Right lobe of liver (tissue), 6 donors: ENCODE results near the gene MAPKAPK2. TPM values are rescaled to one million over a fixed set of nuclear protein-coding genes. Genes with fewer than 3 reads are reported as not detected.

Experiments used
- ATAC-seq, 4 donors: fragments of 200-7000 bp; cut with Tn5 transposase; one replicate each; pipeline ENCODE4 v1.9.1; 2020; ENCODE audit warnings: mild to moderate bottlenecking in 4 of 4, moderate library complexity in 4 of 4
- DNase-seq, 3 donors: peaks; one replicate each; pipeline ENCODE4 v3.0.0-alpha.2; 2020
- H3K27ac ChIP-seq, 3 donors: fragments of 200-600 bp; one replicate each; pipeline ENCODE4 v1.8.0; 2022
- H3K27me3 ChIP-seq, 2 donors: fragments of 200-600 bp; one replicate each; pipeline ENCODE4 v1.8.0; 2022
- H3K36me3 ChIP-seq, 4 donors: fragments of 200-600 bp; sonication (generic) in 1 of 4; one replicate each; pipeline versions ENCODE4 v1.5.1 to v1.8.0; 2017 to 2022; ENCODE audit warnings: control low read depth in 1 of 4
- H3K4me1 ChIP-seq, 4 donors: fragments of 200-600 bp; sonication (generic) in 1 of 4; one replicate each; pipeline versions ENCODE4 v1.5.1 to v1.8.0; 2017 to 2022; ENCODE audit warnings: control low read depth in 1 of 4
- H3K4me3 ChIP-seq, 3 donors: fragments of 200-600 bp; one replicate each; pipeline ENCODE4 v1.8.0; 2022
- H3K9me3 ChIP-seq, 4 donors: fragments of 200-600 bp; sonication (generic) in 1 of 4; one replicate each; pipeline versions ENCODE4 v1.5.1 to v1.8.0; 2017 to 2022; ENCODE audit warnings: control low read depth in 1 of 4
- CTCF ChIP-seq, 4 donors: fragments of 200-600 bp in 3 of 4; fragments of 450-650 bp in 1 of 4; IDR thresholded peaks; one replicate each; pipeline versions ENCODE4 v1.5.1 to v1.8.0; 2016 to 2022; ENCODE audit warnings: antibody characterized with exemption in 4 of 4, mild to moderate bottlenecking in 2 of 4
- POLR2A ChIP-seq: fragments of 450-650 bp; IDR thresholded peaks from one replicate; pipeline ENCODE4 v1.6.1; 2017; ENCODE audit warnings: antibody characterized with exemption, mild to moderate bottlenecking
- WGBS: methylation state at CpG from one replicate; pipeline ENCODE4 v1.1.6; 2018; ENCODE audit warnings: low coverage, low lambda C conversion rate; ENCODE audit not compliant: insufficient coverage; ENCODE audit errors: missing lambda C conversion rate; 5-methylcytosine and 5-hydroxymethylcytosine counted together
- intact Hi-C, 2 donors: fragments of 100-400 bp; cut with DNase I; formaldehyde crosslinking; loops; one replicate each; pipeline versions ENCODE4 v1.11.2 to v1.14.1; 2022
- total RNA-seq, 6 experiments: library from RNA; depleted of rRNA in 2 of 6; stranded (reverse); fragments of >200 nt in 2 of 6; fragmentation: NEBNext Ultra II Directional in 3 of 6; extraction: Animal tissue kit (Norgen Biotek cat#: 25700) in 3 of 6; gene quantifications; one replicate each; pipeline versions ENCODE4 v1.1.0 to v1.2.4, GENCODE V29; 2016 to 2023
- donor health status: DM: no; HTN: yes; CAD: no.
- donor health status: DM: no; HTN: no; CAD: no.
- donor health status: DM: no; HTN: no; CAD: no.
- donor health status: DM: no; HTN: yes; CAD: no.
- donor health status: DM: no; HTN: yes; CAD: no.

MAPKAPK2 gene
- total RNA-seq, 6 experiments from 2014 or later = 25.6 to 46.6 (median 34.0) TPM

- peak in 3 of 4 donors; percentile 7 to 34 (median 22) for ATAC-seq
- TF ChIP-seq CTCF (IDR thresholded peaks at IDR 0.05) (peak; percentile 35 to 60 (median 50)), POLR2A (no peak)
- DNase-seq = peak in 1 of 3 donors; percentile 51
- peaks cover 0 to 60% (median 24%) of the 10 kb centered on the region in 4 donors for H3K4me1 ChIP-seq
- no peaks in the 10 kb centered on the region for H3K27me3 ChIP-seq
- no peak overlapping the region for H3K4me3 ChIP-seq
- H3K36me3 ChIP-seq = peaks cover 0 to 12% (median 8%) of the 10 kb centered on the region in 4 donors
- intact Hi-C loops = no loop called here
- no peaks in the 10 kb centered on the region for H3K9me3 ChIP-seq
- peak overlapping the region in 1 of 3 donors; percentile 95 for H3K27ac ChIP-seq
- 45% methylated on average over 7 of the region's 9 CpGs for WGBS
Observed at GRCh38 chr1:206725109-206725963, 40.6 kb downstream of the MAPKAPK2 start.

- Histone ChIP-seq H3K27ac (no peak overlapping the region), H3K9me3 (no peaks in the 10 kb centered on the region), H3K4me1 (peaks cover 0 to 36% (median 15%) of the 10 kb centered on the region in 4 donors), H3K4me3 (no peak overlapping the region), H3K36me3 (peaks cover 9 to 37% (median 23%) of the 10 kb centered on the region in 4 donors), H3K27me3 (no peaks in the 10 kb centered on the region)
- 73% methylated on average over 6 of the region's 8 CpGs for WGBS
- DNase-seq = no peak
- TF ChIP-seq POLR2A = no peak
- no peak for TF ChIP-seq CTCF (IDR thresholded peaks at IDR 0.05)
- intact Hi-C loops = no loop called here
- ATAC-seq = no peak
Observed at GRCh38 chr1:206727981-206728696, 43.4 kb downstream of the MAPKAPK2 start.

GRCh38 chr1:206728697-206728987 lies 43.9 kb downstream of the MAPKAPK2 start:
- Histone ChIP-seq H3K4me1 (peaks cover 0 to 31% (median 12%) of the 10 kb centered on the region in 4 donors), H3K4me3 (no peak overlapping the region), H3K36me3 (peaks cover 9 to 42% (median 23%) of the 10 kb centered on the region in 4 donors), H3K9me3 (no peaks in the 10 kb centered on the region), H3K27ac (no peak overlapping the region), H3K27me3 (no peaks in the 10 kb centered on the region)
- DNase-seq (no peak), ATAC-seq (no peak)
- WGBS = 81% methylated on average over 6 of the region's 9 CpGs
- no peak for TF ChIP-seq CTCF (IDR thresholded peaks at IDR 0.05)
- TF ChIP-seq POLR2A = no peak
- intact Hi-C loops = no loop called here

GRCh38 chr1:206729050-206729449 lies 44.3 kb downstream of the MAPKAPK2 start:
- Histone ChIP-seq H3K9me3 (no peaks in the 10 kb centered on the region), H3K27me3 (no peaks in the 10 kb centered on the region), H3K4me3 (no peak overlapping the region), H3K36me3 (peaks cover 9 to 42% (median 23%) of the 10 kb centered on the region in 4 donors), H3K27ac (no peak overlapping the region), H3K4me1 (peaks cover 0 to 28% (median 11%) of the 10 kb centered on the region in 4 donors)
- DNase-seq (no peak), ATAC-seq (no peak)
- 100% methylated on average over 2 of the region's 6 CpGs for WGBS
- intact Hi-C loops = no loop called here
- no peak for TF ChIP-seq CTCF (IDR thresholded peaks at IDR 0.05)
- no peak for TF ChIP-seq POLR2A
